ENCODE data around the gene LRRN3.

The LRRN3 gene

DNA sequence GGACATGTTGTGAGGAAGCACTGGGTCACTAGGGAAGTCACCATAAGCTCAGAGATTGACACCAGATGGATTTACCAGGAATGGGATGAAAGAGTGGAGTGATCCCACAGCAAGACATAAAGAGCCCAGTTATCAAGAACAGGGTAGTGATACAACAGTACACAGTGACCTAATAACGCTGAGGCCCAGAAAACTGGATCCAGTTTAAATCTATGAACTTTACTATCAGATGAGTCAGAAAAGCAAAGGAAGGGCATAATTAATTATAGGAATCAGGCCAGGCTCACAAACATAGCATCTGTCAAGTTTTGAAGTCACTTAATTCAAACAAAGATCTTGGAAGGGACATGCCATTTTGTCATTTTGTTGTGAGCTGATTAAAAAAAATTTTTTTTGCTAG is 73.5 kb downstream of the LRRN3 start:
- Mint-ChIP-seq H3K27ac (no peak overlapping the region), H3K4me3 (no peak overlapping the region), H3K4me1 (peaks cover 16% of the 10 kb centered on the region), H3K27me3 (ENCODE audit: low read depth) (no peaks in the 10 kb centered on the region), H3K9me3 (no peaks in the 10 kb centered on the region), H3K36me3 (ENCODE audit: low read depth) (no peaks in the 10 kb centered on the region)
- TF ChIP-seq CTCF (IDR thresholded peaks at IDR 0.05; ENCODE audit: unreplicated experiment in 3 of 3): no peak

DNA sequence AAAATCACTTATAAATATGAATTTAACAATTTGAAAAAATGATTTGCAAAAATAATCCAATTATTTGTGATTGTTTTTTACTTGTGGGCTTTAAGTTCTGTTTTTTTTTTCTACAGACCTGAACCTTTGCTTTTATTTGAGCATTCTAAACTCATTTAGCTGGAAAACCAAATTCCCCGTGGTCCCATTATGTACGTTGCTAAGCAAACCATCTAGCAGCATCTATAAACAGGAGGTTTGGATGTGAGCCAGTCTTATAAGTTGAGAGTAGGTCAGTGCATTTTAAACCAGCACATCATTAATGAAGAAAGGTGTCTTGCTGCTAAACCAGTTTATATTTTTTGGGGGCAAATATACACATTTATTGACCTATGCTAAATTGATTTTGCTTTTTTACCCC is 77.3 kb downstream of the LRRN3 start:
- no peaks in the 10 kb centered on the region for H3K36me3 Mint-ChIP-seq (ENCODE audit: low read depth)
- no peaks in the 10 kb centered on the region for H3K9me3 Mint-ChIP-seq
- H3K27ac Mint-ChIP-seq: peak overlapping the region in 2 of 3 experiments; percentile 40 to 54
- no peak for TF ChIP-seq CTCF (IDR thresholded peaks at IDR 0.05; ENCODE audit: unreplicated experiment in 3 of 3)
- H3K4me1 Mint-ChIP-seq: peaks cover 19% of the 10 kb centered on the region
- H3K4me3 Mint-ChIP-seq: no peak overlapping the region
- no peaks in the 10 kb centered on the region for H3K27me3 Mint-ChIP-seq (ENCODE audit: low read depth)

- Mint-ChIP-seq H3K27ac (no peak overlapping the region), H3K27me3 (ENCODE audit: low read depth) (no peaks in the 10 kb centered on the region), H3K4me3 (no peak overlapping the region), H3K9me3 (peaks cover 3% of the 10 kb centered on the region), H3K4me1 (peaks cover 31% of the 10 kb centered on the region), H3K36me3 (ENCODE audit: low read depth) (no peaks in the 10 kb centered on the region)
- no peak for TF ChIP-seq CTCF (IDR thresholded peaks at IDR 0.05; ENCODE audit: unreplicated experiment in 3 of 3)
These were observed 81.8 kb downstream of the LRRN3 start for GRCh38 chr7:111172564-111173257.

- H3K4me1 Mint-ChIP-seq: peaks cover 23% of the 10 kb centered on the region
- peaks cover under 1% of the 10 kb centered on the region for H3K36me3 Mint-ChIP-seq (ENCODE audit: low read depth)
- H3K27ac Mint-ChIP-seq: no peak overlapping the region
- no peaks in the 10 kb centered on the region for H3K27me3 Mint-ChIP-seq (ENCODE audit: low read depth)
- H3K9me3 Mint-ChIP-seq: peaks cover 3% of the 10 kb centered on the region
- no peak overlapping the region for H3K4me3 Mint-ChIP-seq
- TF ChIP-seq CTCF (IDR thresholded peaks at IDR 0.05; ENCODE audit: unreplicated experiment in 3 of 3): no peak
These were observed 82.6 kb downstream of the LRRN3 start for GRCh38 chr7:111173528-111173927.

GRCh38 chr7:111173990-111174389 is 83.1 kb downstream of the LRRN3 start:
- H3K27me3 Mint-ChIP-seq (ENCODE audit: low read depth): no peaks in the 10 kb centered on the region
- no peak overlapping the region for H3K27ac Mint-ChIP-seq
- H3K36me3 Mint-ChIP-seq (ENCODE audit: low read depth): peaks cover 4% of the 10 kb centered on the region

More at GRCh38 chr7:111173990-111174389, 83.1 kb downstream of the LRRN3 start:
- TF ChIP-seq CTCF (IDR thresholded peaks at IDR 0.05; ENCODE audit: unreplicated experiment in 3 of 3): no peak
- no peak overlapping the region for H3K4me3 Mint-ChIP-seq
- H3K4me1 Mint-ChIP-seq: peaks cover 18% of the 10 kb centered on the region
- peaks cover 7% of the 10 kb centered on the region for H3K9me3 Mint-ChIP-seq
